Subcutaneous adipose tissue (tissue), 4 donors: Measurements from ENCODE around the gene LDLRAD3. TPM values are rescaled to one million over a fixed set of nuclear protein-coding genes. Genes with fewer than 3 reads are reported as not detected.

Source experiments
- total RNA-seq, 4 donors: library from RNA; depleted of rRNA; stranded (reverse); fragments of >200 nt; gene quantifications; one replicate each; pipeline ENCODE4 v1.1.0, GENCODE V29; 2016
- TF ChIP-seq, protein P1 (sequence below): fragments of 450-650 bp; IDR thresholded peaks from one replicate; pipeline ENCODE4 v1.5.1; 2016; ENCODE audit warnings: low read depth, mild to moderate bottlenecking, control low read depth, antibody characterized with exemption, moderate library complexity

Gene LDLRAD3
- total RNA-seq, 4 donors from 2014 or later: 22.8 to 39.6 (median 29.4) TPM

DNA sequence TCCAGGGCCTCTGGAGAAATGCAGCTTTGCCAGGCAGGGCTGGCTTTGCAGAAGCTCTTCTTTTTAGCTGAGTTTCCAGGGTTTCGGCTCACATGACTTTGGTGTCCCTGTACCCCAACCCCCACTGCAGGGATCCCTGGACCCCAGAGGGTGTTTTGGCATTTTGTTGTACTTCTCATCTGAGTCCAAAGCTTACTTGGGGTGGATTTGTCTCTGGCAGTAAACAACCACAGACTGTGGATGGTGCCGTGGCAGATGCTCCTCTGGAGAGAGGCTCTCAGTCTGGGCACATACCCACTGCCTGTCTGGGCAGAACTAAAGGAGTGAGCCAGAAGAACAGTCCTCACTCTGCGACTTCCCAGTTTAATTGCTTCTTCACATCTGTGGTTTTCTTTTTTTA, 295.8 kb downstream of the LDLRAD3 start:
- TF ChIP-seq, protein P1, sequence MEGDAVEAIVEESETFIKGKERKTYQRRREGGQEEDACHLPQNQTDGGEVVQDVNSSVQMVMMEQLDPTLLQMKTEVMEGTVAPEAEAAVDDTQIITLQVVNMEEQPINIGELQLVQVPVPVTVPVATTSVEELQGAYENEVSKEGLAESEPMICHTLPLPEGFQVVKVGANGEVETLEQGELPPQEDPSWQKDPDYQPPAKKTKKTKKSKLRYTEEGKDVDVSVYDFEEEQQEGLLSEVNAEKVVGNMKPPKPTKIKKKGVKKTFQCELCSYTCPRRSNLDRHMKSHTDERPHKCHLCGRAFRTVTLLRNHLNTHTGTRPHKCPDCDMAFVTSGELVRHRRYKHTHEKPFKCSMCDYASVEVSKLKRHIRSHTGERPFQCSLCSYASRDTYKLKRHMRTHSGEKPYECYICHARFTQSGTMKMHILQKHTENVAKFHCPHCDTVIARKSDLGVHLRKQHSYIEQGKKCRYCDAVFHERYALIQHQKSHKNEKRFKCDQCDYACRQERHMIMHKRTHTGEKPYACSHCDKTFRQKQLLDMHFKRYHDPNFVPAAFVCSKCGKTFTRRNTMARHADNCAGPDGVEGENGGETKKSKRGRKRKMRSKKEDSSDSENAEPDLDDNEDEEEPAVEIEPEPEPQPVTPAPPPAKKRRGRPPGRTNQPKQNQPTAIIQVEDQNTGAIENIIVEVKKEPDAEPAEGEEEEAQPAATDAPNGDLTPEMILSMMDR: no peak

DNA sequence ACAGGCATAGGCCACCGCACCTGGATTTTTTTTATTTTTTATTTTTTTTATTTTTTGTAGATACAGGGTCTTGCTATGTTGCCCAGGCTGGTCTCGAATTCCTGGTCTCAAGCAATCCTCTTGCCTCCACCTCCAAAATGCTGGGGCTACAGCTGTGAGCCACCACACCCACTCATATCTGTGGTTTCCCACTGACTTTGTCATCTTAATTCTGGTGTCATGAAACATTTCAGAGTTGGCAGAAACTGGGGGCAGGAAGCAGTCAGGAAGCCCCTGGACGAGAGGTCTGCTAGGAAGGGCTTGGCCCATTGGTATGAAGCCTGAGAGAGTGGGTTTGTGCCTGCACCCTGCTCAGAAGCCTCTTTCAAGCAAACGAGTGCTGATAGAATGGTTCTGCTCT, 296.3 kb downstream of the LDLRAD3 start:
- TF ChIP-seq, protein P1: no peak

DNA sequence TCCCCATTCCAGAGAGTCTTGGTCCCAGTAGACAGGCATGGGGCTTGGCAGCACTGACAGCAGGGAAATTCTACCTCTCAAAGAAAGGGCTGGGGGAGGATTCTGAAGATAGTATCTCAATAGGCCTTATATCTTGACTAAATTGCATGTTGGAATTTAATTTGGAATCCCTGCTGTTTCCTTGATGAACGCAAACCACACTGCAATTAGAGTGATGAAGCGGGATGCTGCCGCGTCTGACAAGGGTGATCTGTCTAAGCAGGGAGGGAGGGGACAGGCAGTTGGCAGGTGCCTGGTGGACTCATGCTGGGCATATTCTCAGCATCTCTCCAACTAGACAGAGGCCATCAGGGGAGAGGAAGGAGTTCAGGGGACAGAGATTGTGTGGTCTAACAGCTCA, 296.9 kb downstream of the LDLRAD3 start:
- TF ChIP-seq, protein P1: no peak

DNA sequence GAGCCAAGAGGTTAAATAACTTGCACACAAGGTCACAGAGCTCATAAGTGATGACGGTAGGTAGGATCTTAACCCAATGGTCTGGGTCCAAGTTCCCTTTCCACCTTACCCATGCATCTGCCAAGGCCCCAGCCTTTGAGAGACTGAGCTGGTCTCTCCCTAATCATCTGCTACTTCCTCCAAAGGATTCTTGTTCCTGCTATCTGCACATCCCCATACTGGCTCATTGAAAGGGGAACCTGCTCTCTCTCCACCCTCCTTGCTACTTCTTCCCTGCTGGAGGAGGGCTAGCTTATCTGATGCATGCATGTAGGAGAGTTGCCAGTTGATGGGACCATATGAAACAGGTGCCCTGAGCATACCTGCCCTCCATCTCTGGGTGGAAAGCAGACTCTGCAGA, 297.6 kb downstream of the LDLRAD3 start:
- TF ChIP-seq, protein P1: no peak

DNA sequence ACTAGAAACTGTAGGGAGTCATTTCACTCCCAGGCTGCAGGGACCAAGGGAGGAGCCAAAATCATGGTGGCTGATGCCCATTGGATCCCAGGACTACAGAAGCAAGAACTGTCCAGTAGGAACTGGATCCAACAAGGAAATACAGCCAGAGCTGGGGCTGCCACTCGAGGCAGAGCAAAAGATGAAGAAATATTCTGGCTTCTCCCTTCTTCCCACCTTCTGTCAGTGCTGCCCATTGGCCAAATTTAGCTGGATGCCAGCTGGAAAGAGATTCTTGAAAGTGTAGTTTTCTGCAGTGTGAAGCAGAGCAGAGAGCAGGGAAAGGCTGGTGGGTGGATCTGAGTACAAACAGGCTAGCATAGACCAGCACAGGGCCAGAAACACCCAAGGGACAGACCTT, 299.8 kb downstream of the LDLRAD3 start:
- TF ChIP-seq, protein P1: no peak

DNA sequence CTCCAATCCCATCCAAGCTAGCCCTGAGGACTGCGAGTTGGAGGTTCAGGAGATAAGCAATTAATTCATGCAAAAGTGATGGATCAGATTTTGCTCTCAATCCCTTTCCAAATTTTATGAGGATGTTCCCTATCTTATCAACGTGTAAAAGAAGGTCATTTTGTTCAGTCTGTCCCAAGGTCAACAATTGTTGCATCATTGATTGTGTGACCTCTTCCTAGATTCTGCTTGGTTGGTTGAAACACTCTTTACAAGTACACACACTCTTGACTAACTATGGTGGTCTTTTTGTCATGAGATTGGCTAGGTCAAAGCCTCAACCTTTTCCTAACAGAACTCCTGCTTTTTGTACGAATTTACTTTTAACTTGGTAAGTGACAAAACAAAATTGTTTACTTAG, 303.6 kb downstream of the LDLRAD3 start:
- TF ChIP-seq, protein P1: no peak

DNA sequence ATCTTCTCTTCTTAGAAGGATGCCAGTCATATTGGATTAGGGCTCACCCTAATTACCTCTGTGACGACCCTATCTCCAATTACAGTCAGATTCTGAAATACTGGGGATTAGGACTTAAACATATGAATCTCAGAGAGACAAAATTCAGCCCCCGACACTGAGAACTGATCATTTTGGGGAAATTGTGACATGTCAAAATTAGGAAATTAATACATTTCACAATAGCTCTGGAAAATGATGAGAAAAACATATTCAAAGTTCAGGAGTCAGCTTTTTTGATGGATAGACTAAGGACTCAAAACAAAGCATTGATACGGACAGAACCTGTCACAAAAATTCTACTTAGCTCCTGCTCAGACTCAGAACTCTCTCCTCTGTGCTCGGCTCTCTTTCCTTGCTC, 304.6 kb downstream of the LDLRAD3 start:
- TF ChIP-seq, protein P1: no peak
